PC-3 (cell line): ENCODE data around the gene LIX1L. TPM values are rescaled to one million over a fixed set of nuclear protein-coding genes. Genes with fewer than 3 reads are reported as not detected.

Source experiments
- ATAC-seq: fragments of 200-7000 bp; cut with Tn5 transposase; 2 replicates; pipeline ENCODE4 v1.9.1; 2020; ENCODE audit warnings: mild to moderate bottlenecking, moderate library complexity
- BruUV-seq: library from RNA; stranded (reverse); fragments of 400-500 nt; replicated peaks from 2 replicates; lab custom pipeline; 2021; lab: Mats Ljungman, UMichigan
- CTCF ChIA-PET: fragments of 300-600 bp; sonication (Branson Sonifier 250); formaldehyde crosslinking; loops from one replicate; lab custom pipeline; 2022; ENCODE audit warnings: antibody characterized with exemption; lab: Charles Lee
- POLR2A ChIA-PET: fragments of 300-600 bp; sonication (Branson Sonifier 250); formaldehyde crosslinking; loops from one replicate; lab custom pipeline; 2022; ENCODE audit warnings: antibody characterized with exemption; ENCODE audit not compliant: unreplicated experiment; lab: Charles Lee
- DNase-seq: peaks from one replicate; pipeline ENCODE4 v3.0.0-alpha.2; 2015
- H2AFZ ChIP-seq: fragments of 300-600 bp; sonication (generic); 2 replicates; pipeline ENCODE4 v1.6.0; 2016; ENCODE audit warnings: antibody characterized with exemption, low read length
- H3F3A ChIP-seq: fragments of 300-600 bp; sonication (generic); one replicate; pipeline ENCODE4 v1.6.0; 2017; ENCODE audit warnings: antibody characterized with exemption, low read length, control low read depth, mild to moderate bottlenecking; ENCODE audit not compliant: unreplicated experiment
- H3K27ac ChIP-seq: fragments of 300-600 bp; sonication (generic); 2 replicates; pipeline ENCODE4 v1.5.1; 2016; ENCODE audit warnings: mild to moderate bottlenecking, low read length
- H3K27me3 ChIP-seq: fragments of 300-600 bp; sonication (generic); 2 replicates; pipeline ENCODE4 v1.6.1; 2016; ENCODE audit warnings: low read length, mixed read lengths
- H3K36me3 ChIP-seq: fragments of 300-600 bp; sonication (generic); 2 replicates; pipeline ENCODE4 v1.6.1; 2016; ENCODE audit warnings: low read depth, mixed run types, low read length, mixed read lengths
- H3K4me1 ChIP-seq: fragments of 300-600 bp; sonication (generic); 2 replicates; pipeline ENCODE4 v1.5.1; 2016; ENCODE audit warnings: low read length; ENCODE audit not compliant: insufficient read depth
- H3K4me2 ChIP-seq: fragments of 300-600 bp; sonication (generic); 2 replicates; pipeline ENCODE4 v1.6.0; 2016; ENCODE audit warnings: low read length
- H3K4me3 ChIP-seq: fragments of 300-600 bp; sonication (generic); 2 replicates; pipeline ENCODE4 v1.5.1; 2016; ENCODE audit warnings: mild to moderate bottlenecking, low read length, mixed read lengths
- H3K79me2 ChIP-seq: fragments of 300-600 bp; sonication (generic); 2 replicates; pipeline ENCODE4 v1.6.1; 2017; ENCODE audit warnings: low read length, mixed read lengths
- H3K9ac ChIP-seq: fragments of 300-600 bp; sonication (generic); 2 replicates; pipeline ENCODE4 v1.6.0; 2016; ENCODE audit warnings: mild to moderate bottlenecking, low read length
- H3K9me2 ChIP-seq: fragments of 300-600 bp; sonication (generic); replicated peaks from 2 replicates; pipeline ENCODE4 v1.6.1; 2016; ENCODE audit warnings: mixed run types, low read length, mixed read lengths
- H3K9me3 ChIP-seq: fragments of 300-600 bp; sonication (generic); 2 replicates; pipeline ENCODE4 v1.6.1; 2016; ENCODE audit warnings: low read length, mixed read lengths
- H4K20me1 ChIP-seq: fragments of 300-600 bp; sonication (generic); 2 replicates; pipeline ENCODE4 v1.6.1; 2016; ENCODE audit warnings: low read length, mixed read lengths
- EZH2 ChIP-seq: fragments of 300-600 bp; sonication (generic); IDR thresholded peaks from one replicate; pipeline ENCODE4 v1.6.1; 2017; ENCODE audit warnings: antibody characterized with exemption, mild to moderate bottlenecking, low read length; ENCODE audit not compliant: unreplicated experiment
- EZH2phosphoT487 ChIP-seq: fragments of 300-600 bp; sonication (generic); IDR thresholded peaks from 2 replicates; pipeline ENCODE4 v1.6.1; 2018; ENCODE audit warnings: mild to moderate bottlenecking, antibody characterized with exemption, low read length, borderline replicate concordance
- intact Hi-C: fragments of 100-400 bp; cut with micrococcal nuclease; formaldehyde crosslinking; loops from 2 replicates; pipeline ENCODE4 v1.9.0; 2023
- total RNA-seq: library from RNA; depleted of rRNA; stranded (reverse); fragments of >200 nt; gene quantifications from 2 replicates; pipeline ENCODE4 v1.2.3, GENCODE V29; 2014
- TF ChIP-seq, protein P1 (sequence below): fragments of 300-600 bp; sonication (generic); conservative IDR thresholded peaks from 2 replicates; pipeline ENCODE4 v1.5.1; 2017; ENCODE audit warnings: antibody characterized with exemption, low read depth, mild to moderate bottlenecking, low read length

The LIX1L gene
- total RNA-seq, 1 experiment from 2014 or later = 12.5 TPM

DNA sequence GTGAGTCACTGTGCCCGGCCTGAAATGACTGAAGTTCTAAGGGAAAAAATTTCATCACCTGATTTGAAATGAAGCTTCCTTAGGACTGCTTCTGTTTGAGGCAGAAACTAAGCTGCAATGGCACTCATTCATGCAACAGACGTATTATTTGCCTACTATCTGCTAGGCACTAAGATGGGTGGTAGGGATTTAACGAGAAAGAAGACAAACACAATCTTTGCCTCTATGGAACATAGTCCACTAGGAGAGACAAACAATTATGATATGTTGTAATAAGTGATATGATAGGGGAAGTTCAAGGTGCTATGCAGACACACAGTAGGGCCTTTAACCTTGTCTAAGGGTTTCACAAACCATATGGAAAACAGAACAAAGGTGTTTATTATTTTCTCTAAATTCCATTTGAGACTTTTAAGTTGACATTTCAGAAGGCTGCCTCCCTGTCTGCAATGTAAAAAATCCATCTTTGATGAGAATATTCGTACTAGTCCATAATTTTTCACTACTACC is 11.3 kb downstream of the LIX1L start:
- H3K4me2 ChIP-seq = no peak overlapping the region
- CTCF ChIA-PET = no interaction called here
- no peak for ATAC-seq
- TF ChIP-seq, protein P1, sequence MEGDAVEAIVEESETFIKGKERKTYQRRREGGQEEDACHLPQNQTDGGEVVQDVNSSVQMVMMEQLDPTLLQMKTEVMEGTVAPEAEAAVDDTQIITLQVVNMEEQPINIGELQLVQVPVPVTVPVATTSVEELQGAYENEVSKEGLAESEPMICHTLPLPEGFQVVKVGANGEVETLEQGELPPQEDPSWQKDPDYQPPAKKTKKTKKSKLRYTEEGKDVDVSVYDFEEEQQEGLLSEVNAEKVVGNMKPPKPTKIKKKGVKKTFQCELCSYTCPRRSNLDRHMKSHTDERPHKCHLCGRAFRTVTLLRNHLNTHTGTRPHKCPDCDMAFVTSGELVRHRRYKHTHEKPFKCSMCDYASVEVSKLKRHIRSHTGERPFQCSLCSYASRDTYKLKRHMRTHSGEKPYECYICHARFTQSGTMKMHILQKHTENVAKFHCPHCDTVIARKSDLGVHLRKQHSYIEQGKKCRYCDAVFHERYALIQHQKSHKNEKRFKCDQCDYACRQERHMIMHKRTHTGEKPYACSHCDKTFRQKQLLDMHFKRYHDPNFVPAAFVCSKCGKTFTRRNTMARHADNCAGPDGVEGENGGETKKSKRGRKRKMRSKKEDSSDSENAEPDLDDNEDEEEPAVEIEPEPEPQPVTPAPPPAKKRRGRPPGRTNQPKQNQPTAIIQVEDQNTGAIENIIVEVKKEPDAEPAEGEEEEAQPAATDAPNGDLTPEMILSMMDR = no peak
- TF ChIP-seq EZH2phosphoT487 (no peak), EZH2 (no peak)
- H3K9me3 ChIP-seq = no peaks in the 10 kb centered on the region
- H3K4me1 ChIP-seq = no peaks in the 10 kb centered on the region
- intact Hi-C loops = no loop called here
- BruUV-seq = no TSS peak
- no peaks in the 10 kb centered on the region for H3F3A ChIP-seq
- no peak overlapping the region for H3K27ac ChIP-seq
- no peaks in the 10 kb centered on the region for H4K20me1 ChIP-seq
- no peak overlapping the region for H3K4me3 ChIP-seq
- H3K36me3 ChIP-seq = no peaks in the 10 kb centered on the region
- H3K79me2 ChIP-seq = no peaks in the 10 kb centered on the region
- no peaks in the 10 kb centered on the region for H3K9me2 ChIP-seq
- H2AFZ ChIP-seq = no peak overlapping the region
- no peak overlapping the region for H3K9ac ChIP-seq
- no peak for DNase-seq
- POLR2A ChIA-PET = no interaction called here
- no peaks in the 10 kb centered on the region for H3K27me3 ChIP-seq

DNA sequence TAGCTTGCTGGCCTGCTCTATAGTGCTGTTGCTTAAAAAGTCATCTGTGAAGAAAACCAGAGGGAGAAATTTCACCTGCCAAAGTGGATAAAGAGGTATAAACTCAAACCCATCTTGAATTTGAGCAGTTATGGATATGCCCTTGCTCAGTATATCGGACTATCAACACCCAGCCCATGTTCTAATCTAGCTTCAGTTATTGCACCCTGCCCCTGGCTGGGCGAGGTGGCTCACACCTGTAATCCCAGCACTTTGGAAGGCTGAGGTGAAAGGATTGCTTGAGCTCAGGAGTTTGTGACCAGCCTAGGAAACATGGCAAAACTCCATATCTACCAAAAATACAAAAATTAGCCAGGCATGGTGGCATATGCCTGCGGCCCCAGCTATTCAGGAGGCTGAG is 13.3 kb downstream of the LIX1L start:
- no peaks in the 10 kb centered on the region for H3K9me2 ChIP-seq
- no peaks in the 10 kb centered on the region for H3F3A ChIP-seq
- no peaks in the 10 kb centered on the region for H3K79me2 ChIP-seq
- H3K4me2 ChIP-seq = no peak overlapping the region
- no peaks in the 10 kb centered on the region for H3K27me3 ChIP-seq
- no peak overlapping the region for H3K27ac ChIP-seq
- no peaks in the 10 kb centered on the region for H3K4me1 ChIP-seq
- no TSS peak for BruUV-seq
- no peak for ATAC-seq
- ChIA-PET CTCF (no interaction called here), POLR2A (no interaction called here)
- no peak overlapping the region for H2AFZ ChIP-seq
- H3K9me3 ChIP-seq = no peaks in the 10 kb centered on the region
- no peak overlapping the region for H3K9ac ChIP-seq
- DNase-seq = no peak
- no peak for TF ChIP-seq EZH2
- no peak for TF ChIP-seq EZH2phosphoT487
- TF ChIP-seq, protein P1 = no peak
- H4K20me1 ChIP-seq = no peaks in the 10 kb centered on the region
- intact Hi-C loops = no loop called here
- no peak overlapping the region for H3K4me3 ChIP-seq
- H3K36me3 ChIP-seq = no peaks in the 10 kb centered on the region

DNA sequence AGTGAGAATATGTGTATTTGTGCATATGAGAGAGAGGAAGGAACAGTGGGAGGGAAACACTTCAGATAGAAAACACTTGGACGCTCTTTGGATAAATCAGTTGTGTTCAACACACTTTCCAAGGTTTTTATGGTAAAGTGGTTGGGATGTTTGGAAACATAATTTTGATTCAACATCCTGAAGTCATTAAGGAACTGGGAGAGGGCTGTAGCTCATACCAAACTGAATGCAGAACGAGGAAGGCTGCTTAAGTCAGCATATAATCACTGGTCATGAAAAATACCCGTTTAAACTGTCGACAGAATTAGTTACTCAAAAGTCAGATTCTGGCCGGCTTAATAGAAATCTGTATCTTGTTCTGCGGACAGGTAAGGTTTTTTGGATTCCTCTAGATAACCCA is 14.9 kb downstream of the LIX1L start:
- H2AFZ ChIP-seq = no peak overlapping the region
- no peaks in the 10 kb centered on the region for H3K36me3 ChIP-seq
- CTCF ChIA-PET = no interaction called here
- H3F3A ChIP-seq = no peaks in the 10 kb centered on the region
- intact Hi-C loops = no loop called here
- no TSS peak for BruUV-seq
- POLR2A ChIA-PET = no interaction called here
- H3K79me2 ChIP-seq = no peaks in the 10 kb centered on the region
- ATAC-seq (no peak), DNase-seq (no peak)
- H3K4me3 ChIP-seq = no peak overlapping the region
- no peaks in the 10 kb centered on the region for H3K4me1 ChIP-seq
- H3K27ac ChIP-seq = no peak overlapping the region
- TF ChIP-seq EZH2 (no peak), EZH2phosphoT487 (no peak)
- TF ChIP-seq, protein P1 = no peak
- H3K4me2 ChIP-seq = no peak overlapping the region
- no peaks in the 10 kb centered on the region for H3K9me3 ChIP-seq
- H3K27me3 ChIP-seq = no peaks in the 10 kb centered on the region
- H3K9ac ChIP-seq = no peak overlapping the region
- H3K9me2 ChIP-seq = no peaks in the 10 kb centered on the region
- H4K20me1 ChIP-seq = no peaks in the 10 kb centered on the region
